Embryonic facial prominence (tissue), 1 donor: ENCODE measurements around the gene C10orf71.

Source experiments
- DNase-seq: peaks from one replicate; pipeline ENCODE4 v3.0.0-alpha.2; 2016; ENCODE audit errors: extremely low spot score

Gene C10orf71

DNA sequence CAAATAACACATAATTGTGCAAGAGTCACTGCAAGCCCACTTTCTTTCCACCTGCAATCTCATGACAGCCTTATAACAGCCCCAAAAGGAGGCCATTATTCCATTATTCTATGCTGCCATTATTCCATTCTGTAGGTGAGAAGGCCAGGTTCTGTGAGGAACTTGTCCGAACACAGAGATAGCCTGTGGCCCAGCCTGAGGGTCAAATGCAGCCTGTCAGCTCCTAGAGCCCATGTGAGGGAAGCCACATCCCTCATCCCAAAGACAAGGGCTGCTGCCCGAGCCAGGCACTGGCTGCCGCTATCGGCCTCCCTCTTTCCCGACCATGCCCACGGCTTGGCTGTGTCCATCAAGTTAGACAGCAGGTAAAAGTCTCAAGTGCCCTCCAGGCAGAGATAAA lies 24.1 kb upstream of the C10orf71 start:
- no peak for DNase-seq

GRCh38 chr10:49275896-49276295 lies 23.1 kb upstream of the C10orf71 start:
- no peak for DNase-seq

- DNase-seq = no peak
Measured at GRCh38 chr10:49276596-49276995, 22.4 kb upstream of the C10orf71 start.

DNA sequence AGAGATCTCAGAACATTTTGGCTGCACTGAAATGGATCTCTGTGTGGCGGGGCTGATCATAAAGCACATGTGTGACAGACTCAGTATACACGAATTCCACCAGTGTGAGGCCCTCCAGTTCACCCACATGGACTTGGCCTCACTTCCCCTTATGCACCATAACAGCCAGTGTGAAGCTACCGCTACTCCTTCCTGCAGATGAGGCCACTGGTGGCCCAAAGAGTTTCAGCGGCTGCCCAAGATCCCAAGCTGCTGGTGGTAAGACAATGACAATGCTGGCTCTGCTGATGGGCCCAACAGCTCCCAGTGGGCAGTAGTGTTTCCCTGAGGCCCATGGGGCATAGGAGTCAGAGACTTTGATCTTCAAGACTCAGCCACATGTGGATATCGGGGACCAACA lies 21.0 kb upstream of the C10orf71 start:
- no peak for DNase-seq

DNA sequence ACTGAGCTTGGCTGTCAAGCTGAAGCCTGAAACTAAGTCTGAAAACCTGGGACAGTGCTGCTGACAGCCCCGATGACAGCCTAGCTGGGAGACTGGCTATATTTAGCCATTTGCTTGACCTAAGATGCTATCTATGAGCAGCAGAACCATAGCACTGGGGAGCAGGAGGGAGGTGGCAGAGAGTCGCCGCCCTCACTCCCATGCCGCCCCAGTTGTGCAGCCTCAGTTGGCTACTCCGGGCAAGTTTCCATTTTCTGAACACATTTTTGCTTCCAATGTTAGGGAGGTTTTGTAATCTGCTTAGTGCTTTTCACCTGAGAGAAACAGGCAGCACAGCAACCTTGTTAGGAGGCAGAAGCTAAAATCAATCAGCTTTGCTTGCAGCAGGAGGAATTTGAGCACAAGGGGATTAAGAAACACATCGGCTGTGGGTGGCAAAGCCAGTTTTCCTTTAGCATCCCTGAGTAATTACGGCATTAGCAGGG lies 20.4 kb upstream of the C10orf71 start:
- DNase-seq = no peak

DNA sequence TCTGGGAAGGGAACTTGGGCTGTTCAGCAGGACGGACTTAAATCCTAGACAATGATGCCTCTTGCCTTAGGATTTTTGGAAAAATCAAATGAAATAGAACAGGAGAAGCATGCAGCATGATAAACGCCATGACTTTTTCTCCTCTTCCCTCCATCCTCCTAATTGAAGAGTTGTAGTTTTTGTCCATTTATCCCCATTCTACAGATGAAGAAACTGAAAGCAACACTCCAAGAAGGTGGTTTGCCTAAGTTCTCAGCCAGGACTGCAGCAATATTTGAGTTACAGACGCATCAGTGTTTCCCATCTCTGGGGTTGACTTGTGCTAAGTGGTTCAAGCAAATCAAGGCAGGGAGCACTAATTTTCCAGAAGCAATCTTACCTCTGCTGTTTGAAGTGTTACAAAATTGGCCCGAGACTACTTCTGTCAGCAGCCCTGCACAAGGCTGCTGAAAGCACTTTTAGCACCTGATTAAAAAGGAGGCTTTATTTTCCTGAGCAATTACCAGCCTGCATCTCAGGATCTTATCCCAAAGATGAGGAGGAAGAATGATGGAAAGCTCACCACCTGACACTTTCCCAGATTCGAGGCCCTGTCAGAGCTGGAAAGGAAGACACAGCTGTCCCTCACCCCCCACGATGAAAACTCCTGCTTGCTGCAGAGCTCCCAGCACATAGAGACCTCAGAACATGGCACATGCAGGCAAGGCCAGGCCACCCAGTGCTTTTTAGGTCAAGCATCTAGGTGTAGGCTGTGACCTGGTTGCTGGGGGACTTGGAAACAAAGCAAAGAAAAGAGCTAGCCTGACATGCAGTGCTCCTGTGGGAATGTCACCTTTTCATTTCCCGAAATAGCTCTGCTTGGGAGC lies 19.7 kb upstream of the C10orf71 start:
- no peak for DNase-seq

DNA sequence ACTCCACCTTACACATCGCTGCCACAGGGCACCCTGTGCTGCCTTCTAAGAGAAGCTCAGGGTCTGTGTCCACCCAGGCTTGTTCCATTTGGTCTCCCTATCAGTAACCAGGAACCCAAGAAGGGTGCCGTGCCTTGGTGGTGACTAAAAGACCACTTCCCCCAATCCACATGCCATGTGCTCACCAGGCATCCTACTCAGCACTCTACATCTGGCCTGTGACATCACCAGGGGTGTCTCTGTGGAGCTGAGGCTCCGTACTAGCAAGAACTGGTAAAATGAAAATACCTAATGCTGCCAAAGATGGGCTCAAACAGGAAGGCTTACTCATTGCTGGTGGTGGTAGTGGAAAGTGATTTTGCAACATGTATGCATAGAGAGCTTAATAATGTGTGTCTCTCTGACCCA lies 19.0 kb upstream of the C10orf71 start:
- no peak for DNase-seq

DNA sequence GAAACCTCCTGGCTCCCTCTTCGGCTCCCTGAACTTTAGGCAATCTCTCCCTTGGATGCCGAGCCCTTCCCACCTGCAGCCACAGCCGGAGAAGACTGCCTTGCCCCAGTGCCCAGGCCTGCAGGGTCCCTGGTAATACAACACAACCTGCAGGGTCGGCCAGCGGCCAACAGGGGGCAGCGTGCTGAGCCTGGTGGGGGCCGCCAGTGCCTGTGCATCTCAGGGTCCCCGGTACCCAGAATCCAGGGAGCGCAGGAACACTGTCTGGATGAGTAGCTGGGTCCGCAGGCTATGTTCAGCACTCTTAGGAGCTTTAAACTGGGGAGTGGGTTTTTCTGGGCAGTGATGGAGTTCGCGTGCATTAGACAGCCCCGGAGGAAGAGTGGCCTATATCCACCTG lies 17.5 kb upstream of the C10orf71 start:
- DNase-seq = no peak

- DNase-seq = no peak
Measured at GRCh38 chr10:49282306-49282705, 16.7 kb upstream of the C10orf71 start.

- no peak for DNase-seq
Measured at GRCh38 chr10:49282879-49283341, 16.1 kb upstream of the C10orf71 start.

- no peak for DNase-seq
Measured at GRCh38 chr10:49283491-49283890, 15.5 kb upstream of the C10orf71 start.

DNA sequence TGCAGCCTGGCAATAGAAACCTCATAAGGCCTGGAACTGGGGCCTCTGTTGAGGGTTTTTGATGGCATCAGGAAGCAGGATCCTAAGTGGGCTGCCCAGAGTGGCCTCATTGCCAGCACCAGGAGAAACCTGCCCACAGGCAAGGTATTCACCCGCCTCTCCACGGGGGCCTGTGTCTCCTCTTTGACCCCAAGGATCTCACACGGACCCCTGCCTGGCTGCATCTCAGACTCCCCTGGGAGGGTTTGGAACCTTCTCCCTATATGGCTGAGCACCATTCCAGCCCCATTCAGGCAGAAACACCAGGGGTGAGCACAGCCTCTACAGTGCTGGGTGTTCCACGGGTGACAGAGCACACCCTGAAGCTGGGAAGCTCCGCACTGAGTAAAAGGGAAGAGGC lies 14.6 kb upstream of the C10orf71 start:
- no peak for DNase-seq

GRCh38 chr10:49285232-49285631 lies 13.7 kb upstream of the C10orf71 start:
- no peak for DNase-seq

DNA sequence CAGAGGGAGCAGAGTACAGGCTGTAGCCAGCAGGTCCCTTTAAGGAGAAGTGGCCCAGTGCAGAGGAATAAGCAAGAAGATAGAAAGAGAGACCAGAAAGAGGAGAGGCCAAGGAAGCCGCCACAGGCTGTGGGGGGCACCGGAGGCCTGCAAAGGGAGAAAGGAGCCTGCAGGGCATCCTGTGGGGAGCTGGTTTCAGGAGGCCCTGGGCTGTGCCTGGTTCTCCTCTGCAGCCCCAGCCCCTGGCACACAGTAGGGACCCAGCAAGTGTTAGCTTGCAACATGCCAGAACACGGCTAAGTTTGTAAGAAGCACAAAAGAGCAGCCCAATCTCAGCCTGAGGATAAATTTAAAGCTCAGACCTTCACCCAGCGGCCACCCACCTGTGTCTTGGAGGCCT lies 12.3 kb upstream of the C10orf71 start:
- DNase-seq = no peak

DNA sequence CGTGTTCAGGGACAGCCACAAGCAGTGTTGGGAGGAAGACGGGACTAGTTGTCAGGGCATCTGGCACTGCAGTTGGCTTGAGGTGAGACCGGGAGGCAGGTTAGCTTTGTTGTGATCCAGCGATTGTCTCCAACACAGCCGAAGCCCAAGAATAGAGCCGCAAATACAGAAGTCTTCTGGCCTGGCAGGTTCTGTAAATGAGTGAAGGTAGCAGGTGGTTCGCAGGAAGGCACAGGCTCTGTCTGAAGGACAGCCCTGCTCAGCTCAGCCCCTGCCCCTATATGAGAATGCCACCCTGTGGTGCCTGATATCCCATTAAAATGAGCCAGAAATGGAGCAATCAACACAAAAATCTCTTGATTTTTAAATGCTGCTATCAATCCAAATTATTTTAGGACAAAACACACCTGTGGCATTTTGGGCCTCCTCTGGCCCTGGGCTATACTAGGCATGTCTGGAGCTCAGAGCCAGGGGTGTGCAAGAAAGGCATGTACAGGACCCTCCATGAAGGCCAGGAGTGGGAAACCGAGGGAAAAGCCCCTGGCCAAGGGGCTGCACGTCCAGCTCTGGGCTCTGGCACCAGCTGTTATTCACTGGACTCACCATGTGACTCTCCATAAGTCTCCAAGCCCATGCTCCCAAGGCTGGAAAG lies 11.2 kb upstream of the C10orf71 start:
- DNase-seq = no peak

DNA sequence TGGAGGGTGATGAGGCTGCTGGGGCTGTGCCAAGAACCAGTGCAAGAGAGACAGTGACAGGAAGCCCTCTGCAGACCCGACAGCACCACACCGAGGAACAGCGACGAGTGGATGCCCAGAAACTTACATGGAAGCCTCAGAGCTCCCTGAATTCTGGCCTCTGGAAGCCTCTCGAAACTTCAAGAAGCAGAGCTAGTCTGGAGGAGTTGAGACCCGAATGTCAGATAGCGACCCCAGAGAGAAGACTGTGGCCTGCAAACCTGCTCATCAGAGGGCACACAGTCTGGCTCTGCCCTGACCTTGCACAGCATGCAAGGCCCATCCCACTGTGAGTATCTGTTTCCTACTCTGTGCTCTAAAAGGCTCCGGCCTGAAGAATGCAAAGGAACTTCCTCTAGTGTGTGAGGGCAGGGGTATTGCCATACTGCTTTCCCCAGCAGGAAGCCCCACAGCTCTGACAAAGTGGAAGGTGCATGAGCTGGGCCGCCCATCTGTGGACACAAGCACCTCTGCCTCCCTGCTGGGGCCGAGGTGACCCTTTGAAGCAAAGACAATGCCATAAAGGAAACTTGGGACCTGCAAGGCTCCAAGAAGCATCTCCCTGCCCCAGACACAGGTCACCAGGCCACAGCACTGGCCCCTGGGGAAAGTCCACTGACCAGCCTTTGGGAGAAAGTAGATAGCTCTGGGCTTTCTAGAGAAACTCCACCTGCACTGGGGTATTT lies 10.5 kb upstream of the C10orf71 start:
- no peak for DNase-seq

- no peak for DNase-seq
Measured at GRCh38 chr10:49289480-49289879, 9.5 kb upstream of the C10orf71 start.

GRCh38 chr10:49290131-49290530 lies 8.8 kb upstream of the C10orf71 start:
- no peak for DNase-seq

- DNase-seq = no peak
Measured at GRCh38 chr10:49290607-49291006, 8.4 kb upstream of the C10orf71 start.

DNA sequence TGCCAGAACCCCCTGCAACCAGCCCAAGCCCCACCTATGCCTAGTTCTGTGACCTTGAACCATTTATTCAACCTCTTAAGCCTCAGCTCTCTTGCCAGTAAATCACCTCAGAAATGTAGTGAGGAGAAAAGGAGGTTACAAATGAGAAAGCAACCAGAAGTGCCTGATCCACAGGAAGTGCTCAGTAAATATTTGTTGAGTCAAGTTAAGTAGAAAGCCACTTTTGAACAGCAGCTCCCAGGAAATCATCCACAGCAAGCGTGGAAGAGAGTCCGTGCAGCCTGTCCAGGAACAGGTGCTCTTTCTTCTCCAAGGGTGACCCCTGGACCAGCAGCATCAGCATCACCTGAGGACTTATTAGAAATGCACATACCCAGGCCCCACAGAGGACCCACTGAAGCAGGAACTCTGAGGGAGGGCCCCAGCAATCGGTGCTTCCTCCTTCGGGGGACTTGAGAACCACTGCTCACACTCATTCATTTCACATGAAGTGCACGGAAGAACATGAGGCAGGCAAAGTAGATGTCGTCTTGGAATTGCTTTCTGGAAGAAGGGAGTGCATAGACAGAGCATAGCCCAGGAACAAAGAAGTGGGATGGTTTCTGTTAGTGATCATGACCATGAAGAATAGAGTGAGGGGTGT lies 6.3 kb upstream of the C10orf71 start:
- no peak for DNase-seq

DNA sequence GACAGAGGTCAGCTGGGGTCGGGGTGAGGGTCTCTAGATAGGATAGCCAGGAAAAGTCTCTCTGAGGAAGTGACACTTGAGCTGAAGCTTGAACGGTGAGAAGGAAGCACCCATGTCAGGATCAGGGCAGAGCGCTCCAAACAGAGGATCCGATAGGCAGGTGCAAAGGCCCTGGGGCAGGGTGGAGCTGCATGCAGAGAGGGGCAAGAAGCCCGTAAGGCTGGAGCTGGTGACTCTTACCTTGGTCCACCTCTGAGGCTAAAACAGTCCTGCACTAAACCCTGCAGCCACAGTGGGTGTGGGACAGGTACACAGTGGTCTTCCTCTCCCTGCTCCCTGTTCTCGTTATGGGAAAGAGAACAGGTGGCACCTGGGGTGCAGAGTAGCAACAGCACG lies 5.8 kb upstream of the C10orf71 start:
- no peak for DNase-seq

DNA sequence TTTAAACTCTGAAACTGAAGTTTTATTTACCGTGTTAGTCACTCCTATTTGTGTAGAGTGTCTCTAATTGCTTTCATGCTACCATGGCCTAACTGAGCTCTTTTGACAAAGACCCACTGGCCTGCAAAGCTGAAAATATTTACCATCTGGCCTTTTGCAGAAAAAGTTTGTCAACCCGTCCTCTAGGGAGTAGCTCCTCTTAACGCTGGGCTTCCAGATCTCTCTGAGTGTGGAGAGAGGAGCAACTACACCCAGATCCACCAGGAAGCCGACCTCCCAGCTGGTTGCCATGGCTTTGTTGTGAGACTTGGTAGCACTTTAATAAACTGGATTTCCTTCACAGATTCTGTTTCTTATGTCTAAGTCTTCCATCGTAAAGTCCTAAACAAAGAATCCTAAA lies 4.2 kb upstream of the C10orf71 start:
- no peak for DNase-seq
